ENCODE data around the gene EMD.

EMD gene

GRCh38 chrX:154426916-154427770 is 48.0 kb downstream of the EMD start:
- Histone ChIP-seq H3K9me2 (replicated peaks; ENCODE audit: insufficient read depth, low read length) (no peaks in the 10 kb centered on the region), H3K27me3 (ENCODE audit: low read length) (no peaks in the 10 kb centered on the region), H3K27ac (ENCODE audit: low read depth, low read length) (no peak overlapping the region), H4K20me1 (ENCODE audit: low read depth, low read length) (no peaks in the 10 kb centered on the region), H2AFZ (ENCODE audit: low read depth, low read length, severe bottlenecking) (no peak overlapping the region), H3F3A (ENCODE audit: insufficient read depth) (no peaks in the 10 kb centered on the region), H3K36me3 (ENCODE audit: low read length) (no peaks in the 10 kb centered on the region), H3K4me3 (ENCODE audit: insufficient read depth, low read length, poor library complexity, severe bottlenecking) (no peak overlapping the region), H3K9me3 (ENCODE audit: insufficient read depth, low read length) (no peaks in the 10 kb centered on the region), H3K4me2 (ENCODE audit: low read depth, low read length, poor library complexity, severe bottlenecking) (no peak overlapping the region), H3K79me2 (ENCODE audit: insufficient read depth, low read length) (peaks cover 9% of the 10 kb centered on the region; the same call in 1 of the 2 replicates), H3K9ac (ENCODE audit: low read length) (no peak overlapping the region)
- TF ChIP-seq EZH2phosphoT487 (conservative IDR thresholded peaks at IDR 0.05; ENCODE audit: low read length) (no peak), CTCF (IDR thresholded peaks at IDR 0.05; ENCODE audit: insufficient read depth, low read length, poor library complexity, severe bottlenecking) (no peak)

GRCh38 chrX:154428176-154429171 is 49.4 kb downstream of the EMD start, which contains the start of gene ATP6AP1:
Gene ATP6AP1 (plus strand): TSS chrX:154428677. CDS start chrX:154428693, 16 bp downstream.
- H2AFZ ChIP-seq (ENCODE audit: low read depth, low read length, severe bottlenecking), result peak within 1 kb of the TSS; percentile 89

GRCh38 chrX:154429711-154430110 is 50.6 kb downstream of the EMD start:
- Histone ChIP-seq H3K4me3 (ENCODE audit: insufficient read depth, low read length, poor library complexity, severe bottlenecking) (no peak overlapping the region), H3K36me3 (ENCODE audit: low read length) (no peaks in the 10 kb centered on the region), H3K4me2 (ENCODE audit: low read depth, low read length, poor library complexity, severe bottlenecking) (peak overlapping the region; percentile 80), H3K27me3 (ENCODE audit: low read length) (no peaks in the 10 kb centered on the region), H3F3A (ENCODE audit: insufficient read depth) (no peaks in the 10 kb centered on the region), H3K9me3 (ENCODE audit: insufficient read depth, low read length) (no peaks in the 10 kb centered on the region), H4K20me1 (ENCODE audit: low read depth, low read length) (no peaks in the 10 kb centered on the region), H2AFZ (ENCODE audit: low read depth, low read length, severe bottlenecking) (no peak overlapping the region), H3K27ac (ENCODE audit: low read depth, low read length) (no peak overlapping the region), H3K9me2 (replicated peaks; ENCODE audit: insufficient read depth, low read length) (no peaks in the 10 kb centered on the region), H3K79me2 (ENCODE audit: insufficient read depth, low read length) (peaks cover 9% of the 10 kb centered on the region; the same call in 1 of the 2 replicates), H3K9ac (ENCODE audit: low read length) (peak overlapping the region; percentile 78; the same call in 1 of the 2 replicates)
- TF ChIP-seq EZH2phosphoT487 (conservative IDR thresholded peaks at IDR 0.05; ENCODE audit: low read length) (no peak), CTCF (IDR thresholded peaks at IDR 0.05; ENCODE audit: insufficient read depth, low read length, poor library complexity, severe bottlenecking) (no peak)

More at GRCh38 chrX:154428176-154429171, 49.4 kb downstream of the EMD start, which contains the start of gene ATP6AP1:
- Histone ChIP-seq H3K27me3 (ENCODE audit: low read length) (no peaks in the 10 kb centered on the region), H4K20me1 (ENCODE audit: low read depth, low read length) (no peaks in the 10 kb centered on the region), H3K9ac (ENCODE audit: low read length) (peak within 1 kb of the TSS; percentile 78), H3K79me2 (ENCODE audit: insufficient read depth, low read length) (peaks cover 9% of the 10 kb centered on the region; the same call in 1 of the 2 replicates), H3K36me3 (ENCODE audit: low read length) (no peaks in the 10 kb centered on the region), H3K9me2 (replicated peaks; ENCODE audit: insufficient read depth, low read length) (no peaks in the 10 kb centered on the region), H3K4me2 (ENCODE audit: low read depth, low read length, poor library complexity, severe bottlenecking) (peak within 1 kb of the TSS; percentile 83), H3K4me3 (ENCODE audit: insufficient read depth, low read length, poor library complexity, severe bottlenecking) (peak within 1 kb of the TSS; percentile 67), H3K9me3 (ENCODE audit: insufficient read depth, low read length) (no peaks in the 10 kb centered on the region), H3F3A (ENCODE audit: insufficient read depth) (no peaks in the 10 kb centered on the region), H3K27ac (ENCODE audit: low read depth, low read length) (peak within 1 kb of the TSS; percentile 36)
- TF ChIP-seq EZH2phosphoT487 (conservative IDR thresholded peaks at IDR 0.05; ENCODE audit: low read length) (no peak), CTCF (IDR thresholded peaks at IDR 0.05; ENCODE audit: insufficient read depth, low read length, poor library complexity, severe bottlenecking) (no peak)

All from SU-DHL-6 (cell line).